C4-2B (cell line): ENCODE results near the gene ETV6.

Experiments
- CTCF ChIP-seq: fragments of 450-650 bp; conservative IDR thresholded peaks from 2 replicates; pipeline ENCODE4 v1.5.1; 2017; ENCODE audit warnings: mild to moderate bottlenecking
- ZFX ChIP-seq: fragments of 450-650 bp; IDR thresholded peaks from 2 replicates; pipeline ENCODE4 v1.6.1; 2017

- TF ChIP-seq CTCF = no peak
- TF ChIP-seq ZFX = no peak
Measured at GRCh38 chr12:11759899-11760298, 110.4 kb downstream of the ETV6 start.
